Superior temporal gyrus (tissue), 1 donor: ENCODE measurements around the gene NPC1L1.

Experiments used
- DNase-seq: peaks from one replicate; pipeline ENCODE4 v3.0.0-alpha.2; 2016; ENCODE audit errors: extremely low spot score

Gene NPC1L1

DNA sequence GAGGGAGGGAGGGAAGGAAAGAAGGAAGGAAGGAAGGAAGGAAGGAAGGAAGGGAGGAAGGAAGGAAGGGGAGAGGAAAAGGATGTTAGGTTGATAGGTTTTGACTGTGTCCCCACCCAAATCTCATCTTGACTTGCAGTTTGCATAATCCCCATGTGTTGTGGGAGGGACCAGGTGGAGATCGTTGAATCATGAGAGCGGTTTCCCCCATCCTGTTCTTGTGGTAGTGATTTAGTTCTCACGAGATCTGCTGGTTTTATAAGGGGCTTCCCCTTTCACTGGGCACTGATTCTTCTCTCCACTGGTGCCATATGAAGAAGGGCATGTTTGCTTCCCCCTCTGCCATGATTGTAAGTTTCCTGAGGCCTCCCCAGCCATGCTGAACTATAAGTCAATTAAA, 35.5 kb downstream of the NPC1L1 start:
- DNase-seq = no peak

- no peak for DNase-seq
Observed at GRCh38 chr7:44498230-44498954, 42.7 kb downstream of the NPC1L1 start.

DNA sequence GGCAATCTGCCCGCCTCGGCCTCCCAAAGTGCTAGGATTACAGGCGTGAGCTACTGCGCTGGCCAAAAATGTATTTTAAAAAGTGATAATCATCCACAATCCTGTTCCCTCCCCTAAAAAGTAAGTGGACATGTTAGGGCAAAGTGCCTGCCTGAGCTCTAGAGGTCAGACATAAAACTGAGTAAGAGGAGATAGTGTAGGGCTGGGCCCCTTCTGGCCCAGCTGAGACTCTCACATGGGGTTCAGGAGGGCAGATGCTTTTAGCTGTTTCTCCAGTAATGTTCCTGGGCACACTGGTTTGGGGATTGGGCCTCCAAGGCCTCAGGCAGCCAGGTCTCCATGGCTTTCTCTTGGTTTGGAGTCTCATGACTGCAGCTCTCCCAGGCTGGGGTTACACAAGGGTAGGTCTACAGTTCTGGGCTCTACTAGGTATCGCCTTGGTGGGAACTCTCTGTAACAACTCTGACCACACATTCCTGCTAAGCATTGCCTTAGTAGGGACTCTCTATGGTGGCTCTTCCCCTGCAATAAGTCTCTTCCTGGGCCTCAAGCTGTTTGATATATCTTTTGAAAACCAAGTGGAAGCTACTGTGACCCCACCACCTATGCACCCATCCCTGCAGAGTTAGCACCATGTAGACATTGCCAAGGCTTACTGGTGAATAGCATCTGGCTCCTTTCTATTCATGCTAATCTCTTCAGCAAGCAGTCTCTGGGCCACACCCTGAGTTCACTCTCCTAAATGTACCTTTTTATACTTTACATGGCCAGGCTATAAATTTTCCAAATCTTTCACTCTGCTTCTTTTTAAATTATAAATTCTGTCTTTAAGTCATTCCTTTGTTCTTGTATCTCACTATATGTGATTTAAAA, 43.7 kb downstream of the NPC1L1 start:
- DNase-seq = no peak

- DNase-seq = no peak
Observed at GRCh38 chr7:44496385-44496784, 44.7 kb downstream of the NPC1L1 start.

GRCh38 chr7:44494960-44495359, 46.2 kb downstream of the NPC1L1 start:
- no peak for DNase-seq

GRCh38 chr7:44491229-44491628, 49.9 kb downstream of the NPC1L1 start:
- DNase-seq = no peak

DNA sequence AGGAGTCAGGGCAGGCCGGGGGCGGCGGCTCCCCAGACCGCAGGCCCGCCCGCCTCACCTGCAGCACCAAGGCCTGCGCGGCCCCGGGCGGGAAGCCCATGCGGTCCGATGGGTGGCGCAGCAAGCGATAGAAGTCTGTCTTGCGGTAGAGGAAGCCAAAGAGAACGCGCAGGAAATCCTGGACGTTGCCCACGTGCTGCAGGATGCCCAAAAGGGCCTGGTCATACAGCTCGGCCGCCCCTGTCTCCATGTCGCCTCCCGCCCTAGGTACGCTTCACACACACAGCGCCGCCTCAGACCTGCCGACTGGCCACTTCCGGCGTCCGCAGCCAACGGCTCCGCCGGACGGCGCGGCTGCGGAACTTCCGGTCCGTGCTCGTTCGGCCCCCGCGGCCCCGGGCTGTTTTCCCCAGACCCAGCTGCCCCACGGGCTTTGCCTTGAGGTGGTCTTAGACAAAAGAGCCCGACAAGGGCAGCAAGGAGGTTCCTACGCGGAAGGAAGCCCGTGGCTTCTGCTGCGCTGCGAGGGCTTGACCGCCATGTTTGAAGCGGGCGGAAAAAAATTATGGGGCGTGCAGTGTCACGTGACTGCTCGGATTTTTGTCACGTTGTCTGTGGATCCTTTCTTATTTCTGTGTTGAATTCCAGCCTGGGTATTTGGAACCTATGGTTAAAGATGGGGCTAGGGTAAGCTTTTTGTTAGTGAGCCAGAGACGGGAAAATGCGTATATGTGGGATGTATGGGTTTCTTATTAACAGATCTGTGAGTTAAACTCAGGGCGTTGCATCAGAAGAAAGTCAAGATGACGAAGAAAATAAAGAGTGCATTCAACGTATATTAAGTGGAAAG, 50.6 kb downstream of the NPC1L1 start, which contains the start of gene NUDCD3:
TSS of gene NUDCD3 (minus strand) at position 308 of the 850 bp plus-strand sequence. CDS start at position 250, 58 bp downstream.
- peak; percentile 94 for DNase-seq

DNA sequence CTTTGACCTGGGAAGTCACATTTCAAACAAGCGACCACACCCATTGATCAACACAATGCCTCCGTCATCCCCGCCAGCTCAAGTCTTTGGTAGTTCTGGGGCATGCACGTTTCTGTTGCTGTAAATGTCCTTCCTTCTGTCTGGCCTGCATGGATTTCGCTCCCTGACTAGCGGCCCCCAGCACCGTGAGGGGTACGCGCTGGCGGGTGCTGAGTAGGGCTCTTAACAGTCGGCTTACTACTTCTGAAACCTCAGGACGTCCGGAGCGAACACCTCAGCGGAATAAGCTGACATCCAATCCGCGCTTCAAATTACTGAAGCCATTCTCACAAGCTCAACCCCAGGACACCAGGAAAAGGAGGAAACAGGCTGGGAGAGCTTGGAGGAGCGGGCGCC, 51.2 kb downstream of the NPC1L1 start:
- DNase-seq = no peak

- no peak for DNase-seq
Observed at GRCh38 chr7:44488955-44489354, 52.2 kb downstream of the NPC1L1 start.

- no peak for DNase-seq
Observed at GRCh38 chr7:44486693-44487092, 54.4 kb downstream of the NPC1L1 start.

DNA sequence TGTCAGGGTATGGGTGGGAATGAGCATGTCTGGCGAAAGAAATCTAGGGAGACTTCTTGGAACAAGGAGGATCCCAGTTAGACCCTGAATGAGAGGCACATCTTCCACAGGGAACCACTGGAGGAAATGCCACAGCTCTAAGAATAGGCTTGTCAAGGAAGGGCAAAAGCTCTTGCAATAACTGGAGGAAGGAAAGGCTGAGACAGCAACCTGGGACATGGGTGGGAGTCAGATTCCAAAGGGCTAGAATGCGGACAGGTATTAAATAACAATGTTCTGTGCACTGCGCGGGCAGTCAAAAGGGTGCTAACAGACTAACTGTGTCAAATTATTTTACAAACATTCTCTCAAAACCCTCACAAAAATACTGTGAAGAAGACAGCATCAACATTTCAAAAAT, 55.1 kb downstream of the NPC1L1 start:
- DNase-seq = no peak

DNA sequence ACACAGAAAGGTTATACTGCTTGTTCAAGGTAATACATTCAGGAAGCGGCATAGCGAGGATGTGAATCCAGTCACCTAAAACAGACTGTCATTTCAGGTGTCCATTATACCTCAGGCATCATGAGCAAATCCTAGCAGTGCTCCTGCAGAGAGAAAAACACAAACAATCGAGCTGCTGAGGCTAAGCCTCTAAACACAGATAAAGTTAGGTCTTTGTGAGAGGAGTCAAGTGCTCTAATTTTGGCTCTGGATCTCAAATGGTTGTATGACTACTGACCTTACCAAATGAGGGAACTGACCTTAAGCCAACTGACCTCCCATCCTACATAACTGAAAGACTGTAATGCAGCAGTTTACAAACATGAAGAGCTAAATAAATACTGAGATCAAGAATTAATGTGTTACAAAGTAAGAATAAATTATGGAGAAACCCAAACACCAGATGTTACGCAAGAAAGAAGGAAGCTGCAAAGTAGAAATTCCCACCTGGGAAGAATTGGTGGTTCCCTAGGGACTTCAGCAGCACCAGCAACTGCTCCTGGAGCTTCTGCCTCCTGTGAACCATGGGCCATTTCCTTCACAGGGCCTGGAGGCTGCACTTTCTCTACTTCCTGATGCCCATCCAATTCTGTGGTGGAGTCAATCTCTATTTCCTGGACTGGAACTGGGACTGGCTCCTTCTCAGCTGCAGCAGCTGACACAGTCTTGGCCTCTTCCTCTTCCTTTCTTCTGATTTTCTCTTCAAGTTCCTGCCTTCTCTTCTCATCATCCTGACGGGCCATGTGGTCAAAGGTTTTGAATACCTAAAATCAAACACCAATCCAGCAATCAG, 56.4 kb downstream of the NPC1L1 start:
- DNase-seq = no peak

DNA sequence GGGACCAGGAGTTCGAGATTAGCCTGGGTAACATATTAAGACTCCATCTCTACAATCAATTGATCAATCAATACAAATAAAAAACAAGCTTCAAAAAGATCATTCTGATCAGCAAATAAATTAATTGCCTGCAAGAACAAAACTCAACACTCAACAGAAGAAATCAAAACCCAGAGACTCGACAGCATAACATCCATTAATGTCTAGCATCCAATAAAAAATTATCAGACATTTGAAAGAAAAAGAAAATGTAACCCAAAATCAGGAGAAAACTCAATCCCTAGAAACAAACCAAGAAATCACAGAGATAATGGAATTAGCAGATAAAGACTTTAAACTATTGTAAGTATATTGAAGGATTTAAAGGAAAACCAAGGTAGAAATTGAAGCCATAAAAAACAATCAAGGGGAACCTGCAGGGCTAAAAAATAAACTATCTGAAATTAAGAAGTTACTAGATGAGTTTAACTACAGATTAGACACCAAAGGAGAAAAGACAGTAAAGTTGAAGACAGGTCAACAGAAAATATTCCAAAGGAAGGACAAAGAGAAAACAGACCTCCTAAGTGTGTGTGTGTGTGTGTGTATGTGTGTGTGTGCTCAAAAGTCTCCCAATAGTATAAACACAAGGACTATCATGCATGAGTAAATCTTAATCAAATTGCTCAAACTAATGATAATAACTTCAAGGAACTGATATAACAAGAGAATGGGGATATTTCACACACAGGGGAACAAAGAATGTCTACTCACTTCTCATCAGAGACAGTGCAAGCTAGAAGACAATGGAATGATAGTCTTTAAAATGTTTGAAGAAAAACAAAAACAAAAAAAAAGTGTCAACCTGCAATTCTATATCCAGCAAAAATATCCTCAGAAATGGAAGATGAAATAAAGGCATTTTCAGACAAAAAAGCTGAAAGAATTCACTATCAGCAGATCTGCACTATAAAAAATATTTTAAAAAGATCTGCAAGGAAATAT, 58.3 kb downstream of the NPC1L1 start:
- DNase-seq = no peak

DNA sequence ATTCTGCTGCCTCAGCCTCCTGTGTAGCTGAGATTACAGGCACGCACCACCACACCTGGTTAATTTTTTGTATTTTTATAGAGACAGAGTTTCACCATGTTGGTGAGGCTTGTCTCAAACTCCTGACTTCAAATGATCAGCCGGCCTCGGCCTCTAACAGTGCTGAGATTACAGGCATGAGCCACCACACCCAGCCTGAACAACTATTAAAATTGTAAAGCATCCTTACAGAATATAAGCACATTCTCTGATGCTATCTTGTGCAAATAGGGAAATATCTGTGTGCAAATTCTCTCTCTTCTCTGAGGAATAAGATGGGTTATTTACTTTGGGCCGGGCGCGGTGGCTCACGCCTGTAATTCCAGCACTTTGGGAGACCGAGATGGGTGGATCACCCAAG, 63.2 kb downstream of the NPC1L1 start:
- no peak for DNase-seq

GRCh38 chr7:44477063-44477830, 63.9 kb downstream of the NPC1L1 start:
- DNase-seq = peak; percentile 87

DNA sequence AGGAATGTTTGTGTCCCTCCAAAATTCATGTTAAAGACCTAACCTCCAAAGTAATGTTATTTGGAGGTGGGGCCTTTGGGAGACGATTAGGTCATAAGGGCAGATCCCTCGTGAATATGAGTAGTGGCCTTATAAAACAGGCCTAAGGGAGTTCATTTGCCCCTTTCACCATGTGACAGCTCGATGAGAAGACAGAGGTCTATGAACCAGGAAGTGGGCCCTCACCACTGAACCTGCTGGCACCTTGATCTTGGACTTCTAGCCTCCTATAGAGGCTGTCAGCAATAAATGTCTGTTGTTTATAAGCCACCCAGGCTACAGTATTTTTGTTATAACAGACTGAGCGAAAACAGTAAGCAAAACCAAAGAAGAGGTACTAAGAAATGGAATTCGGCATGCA, 64.8 kb downstream of the NPC1L1 start:
- no peak for DNase-seq

GRCh38 chr7:44473295-44473694, 67.8 kb downstream of the NPC1L1 start:
- DNase-seq = no peak

- DNase-seq = no peak
Observed at GRCh38 chr7:44472843-44473242, 68.3 kb downstream of the NPC1L1 start.

DNA sequence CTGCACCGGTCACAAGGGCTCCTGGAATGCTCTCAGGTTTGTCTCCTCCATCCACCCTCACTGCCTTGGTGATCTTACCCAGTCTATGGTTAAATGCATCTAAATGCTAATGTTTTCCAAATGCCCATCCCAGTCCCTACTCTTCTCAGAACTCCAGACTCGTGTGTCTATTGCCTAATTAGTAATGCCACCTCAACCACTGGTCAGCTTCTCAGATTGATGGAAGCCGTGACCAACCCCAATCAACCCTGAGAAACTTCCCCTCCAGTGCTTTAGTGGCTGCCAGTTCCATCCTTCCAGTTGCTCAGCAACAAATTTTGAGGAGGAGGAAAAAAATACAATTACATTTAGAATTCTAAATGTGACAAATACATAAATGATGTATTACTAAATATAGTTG, 69.3 kb downstream of the NPC1L1 start:
- no peak for DNase-seq
